ENCODE results near the gene OSBPL2.

DNA sequence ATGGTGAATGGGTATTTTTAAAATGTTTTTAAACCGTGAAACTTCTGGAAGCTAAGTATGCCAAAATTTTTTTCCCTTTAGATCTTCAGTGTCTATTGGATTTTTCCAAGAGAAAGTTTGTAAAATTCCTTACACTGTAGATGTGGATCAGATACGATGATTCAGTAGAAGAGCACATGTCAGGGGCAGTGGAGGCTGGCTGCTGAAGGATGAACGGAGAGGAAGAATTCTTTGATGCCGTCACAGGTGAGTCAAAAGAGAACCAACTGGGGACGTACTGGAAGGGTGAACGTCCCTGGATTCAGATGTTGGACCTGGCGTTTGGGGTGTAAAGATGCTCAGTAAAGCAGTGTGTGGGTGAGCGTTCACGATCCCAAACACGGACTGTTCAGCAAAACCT lies 17.7 kb downstream of the OSBPL2 start:
- TF ChIP-seq, protein P1, sequence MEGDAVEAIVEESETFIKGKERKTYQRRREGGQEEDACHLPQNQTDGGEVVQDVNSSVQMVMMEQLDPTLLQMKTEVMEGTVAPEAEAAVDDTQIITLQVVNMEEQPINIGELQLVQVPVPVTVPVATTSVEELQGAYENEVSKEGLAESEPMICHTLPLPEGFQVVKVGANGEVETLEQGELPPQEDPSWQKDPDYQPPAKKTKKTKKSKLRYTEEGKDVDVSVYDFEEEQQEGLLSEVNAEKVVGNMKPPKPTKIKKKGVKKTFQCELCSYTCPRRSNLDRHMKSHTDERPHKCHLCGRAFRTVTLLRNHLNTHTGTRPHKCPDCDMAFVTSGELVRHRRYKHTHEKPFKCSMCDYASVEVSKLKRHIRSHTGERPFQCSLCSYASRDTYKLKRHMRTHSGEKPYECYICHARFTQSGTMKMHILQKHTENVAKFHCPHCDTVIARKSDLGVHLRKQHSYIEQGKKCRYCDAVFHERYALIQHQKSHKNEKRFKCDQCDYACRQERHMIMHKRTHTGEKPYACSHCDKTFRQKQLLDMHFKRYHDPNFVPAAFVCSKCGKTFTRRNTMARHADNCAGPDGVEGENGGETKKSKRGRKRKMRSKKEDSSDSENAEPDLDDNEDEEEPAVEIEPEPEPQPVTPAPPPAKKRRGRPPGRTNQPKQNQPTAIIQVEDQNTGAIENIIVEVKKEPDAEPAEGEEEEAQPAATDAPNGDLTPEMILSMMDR (conservative IDR thresholded peaks at IDR 0.05; ENCODE audit: low read depth, low read length), result no peak
- no peak for TF ChIP-seq EZH2 (IDR thresholded peaks at IDR 0.05; ENCODE audit: borderline replicate concordance, low read depth, low read length, poor library complexity, severe bottlenecking)
